T follicular helper cell (primary cell): Measurements from ENCODE around the gene DUSP10.

Experiments
- DNase-seq: peaks from one replicate; pipeline ENCODE4 v3.0.0-alpha.2; 2020; ENCODE audit warnings: low read depth

Gene DUSP10

DNA sequence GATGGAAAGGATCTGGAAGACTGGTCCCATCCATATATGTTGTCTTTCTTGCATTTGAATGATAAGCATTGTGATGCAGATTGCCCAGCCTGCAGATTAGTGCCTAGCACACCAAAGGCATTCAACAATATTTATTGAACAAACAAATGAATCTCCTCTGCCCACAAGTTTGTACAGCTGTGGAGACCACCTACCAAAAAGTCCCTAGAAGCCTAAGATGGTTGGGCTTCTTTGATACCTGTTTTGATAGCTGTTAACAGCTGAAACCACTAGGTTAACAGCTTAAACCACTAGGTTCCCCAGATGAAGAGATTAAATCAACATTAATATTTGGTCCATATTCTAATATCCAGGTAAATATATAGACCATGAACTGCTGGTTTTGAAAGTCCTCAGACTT is 9.8 kb downstream of the DUSP10 start:
- DNase-seq = no peak

DNA sequence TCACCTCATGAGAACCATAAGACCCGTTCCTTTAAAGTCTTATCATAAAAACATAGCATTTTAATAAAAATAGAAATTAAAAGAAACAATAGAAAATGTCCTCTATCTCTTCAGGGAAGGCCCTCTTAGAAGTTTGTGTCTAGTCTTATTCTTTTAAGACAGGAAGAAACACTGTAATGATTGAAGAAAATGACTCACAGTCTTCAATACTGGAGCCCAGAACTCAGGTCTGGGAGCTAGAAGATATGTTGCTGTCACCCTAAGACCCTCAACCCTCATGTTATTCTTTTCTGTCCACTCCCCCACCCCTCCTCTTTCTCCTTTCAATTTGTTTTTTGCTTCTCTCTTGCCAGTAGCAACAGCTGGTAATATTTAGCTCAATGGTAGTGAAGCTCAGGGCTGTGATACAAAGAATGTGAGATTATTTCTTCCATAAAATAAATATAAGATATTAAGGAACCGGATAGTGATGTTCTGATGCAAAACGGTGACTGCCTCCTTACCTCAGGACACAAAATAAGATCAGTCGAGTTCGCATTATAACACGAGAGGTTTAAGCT is 12.0 kb downstream of the DUSP10 start:
- no peak for DNase-seq

DNA sequence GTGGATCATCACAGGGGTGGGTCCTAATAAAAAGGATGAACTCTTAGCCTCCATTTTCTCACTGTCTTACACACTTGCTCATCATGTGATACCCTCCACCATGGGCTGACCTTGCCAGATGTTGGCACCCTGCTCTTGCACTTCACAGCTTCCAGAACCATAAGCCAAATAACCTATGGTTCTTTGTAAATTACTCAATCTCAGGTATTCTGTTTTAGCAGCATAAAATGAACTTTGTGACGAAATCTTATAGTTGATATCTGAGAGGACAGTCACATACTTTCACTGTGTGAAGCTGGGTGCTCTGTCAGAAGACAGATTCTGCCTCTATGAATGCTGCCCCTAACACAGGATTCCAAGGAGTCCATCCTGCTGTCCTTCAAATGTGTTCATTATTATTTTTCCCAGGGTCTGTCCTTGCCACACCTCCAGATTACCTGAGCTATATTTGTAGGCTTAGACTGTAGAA is 13.8 kb downstream of the DUSP10 start:
- DNase-seq = no peak

DNA sequence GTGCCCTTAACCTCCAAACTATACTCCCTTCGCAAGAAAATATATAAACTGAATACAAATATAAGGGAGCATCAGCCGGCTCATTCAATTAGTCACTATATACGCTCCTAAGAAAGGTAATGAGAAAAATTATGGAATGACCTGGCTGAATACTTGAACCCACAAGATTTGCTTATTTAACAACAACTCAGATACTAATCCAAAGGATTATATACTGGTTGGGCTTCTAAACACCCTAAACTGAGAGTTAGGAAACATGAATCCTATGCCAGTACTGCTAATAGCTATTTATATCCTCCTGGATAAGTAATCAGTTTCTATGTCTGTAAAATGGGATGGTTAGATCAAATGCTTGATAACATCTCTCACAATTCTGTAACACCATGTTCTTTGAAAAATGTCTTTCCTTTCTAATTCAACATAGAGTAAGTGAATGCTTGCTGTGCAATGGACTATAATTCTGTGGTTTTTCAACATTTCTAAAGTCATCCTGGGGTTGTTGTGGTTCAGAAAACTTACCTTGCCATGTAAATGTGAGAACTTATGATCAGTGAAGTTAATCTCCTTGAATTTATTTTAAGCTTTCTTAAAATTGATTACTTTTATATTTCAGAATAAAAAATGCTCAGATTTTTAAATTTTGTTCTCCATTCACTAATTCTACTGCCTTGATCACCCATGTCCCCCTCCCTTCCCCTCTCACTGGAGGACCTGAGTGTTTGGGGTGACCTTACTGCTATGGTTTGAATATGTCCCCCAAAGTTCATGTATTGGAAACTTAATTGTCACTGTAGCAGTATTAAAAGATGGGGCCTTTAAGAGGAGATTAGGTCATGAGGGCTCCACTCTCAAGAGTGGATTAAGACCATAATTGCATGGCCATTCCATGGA is 14.5 kb downstream of the DUSP10 start:
- DNase-seq = no peak

DNA sequence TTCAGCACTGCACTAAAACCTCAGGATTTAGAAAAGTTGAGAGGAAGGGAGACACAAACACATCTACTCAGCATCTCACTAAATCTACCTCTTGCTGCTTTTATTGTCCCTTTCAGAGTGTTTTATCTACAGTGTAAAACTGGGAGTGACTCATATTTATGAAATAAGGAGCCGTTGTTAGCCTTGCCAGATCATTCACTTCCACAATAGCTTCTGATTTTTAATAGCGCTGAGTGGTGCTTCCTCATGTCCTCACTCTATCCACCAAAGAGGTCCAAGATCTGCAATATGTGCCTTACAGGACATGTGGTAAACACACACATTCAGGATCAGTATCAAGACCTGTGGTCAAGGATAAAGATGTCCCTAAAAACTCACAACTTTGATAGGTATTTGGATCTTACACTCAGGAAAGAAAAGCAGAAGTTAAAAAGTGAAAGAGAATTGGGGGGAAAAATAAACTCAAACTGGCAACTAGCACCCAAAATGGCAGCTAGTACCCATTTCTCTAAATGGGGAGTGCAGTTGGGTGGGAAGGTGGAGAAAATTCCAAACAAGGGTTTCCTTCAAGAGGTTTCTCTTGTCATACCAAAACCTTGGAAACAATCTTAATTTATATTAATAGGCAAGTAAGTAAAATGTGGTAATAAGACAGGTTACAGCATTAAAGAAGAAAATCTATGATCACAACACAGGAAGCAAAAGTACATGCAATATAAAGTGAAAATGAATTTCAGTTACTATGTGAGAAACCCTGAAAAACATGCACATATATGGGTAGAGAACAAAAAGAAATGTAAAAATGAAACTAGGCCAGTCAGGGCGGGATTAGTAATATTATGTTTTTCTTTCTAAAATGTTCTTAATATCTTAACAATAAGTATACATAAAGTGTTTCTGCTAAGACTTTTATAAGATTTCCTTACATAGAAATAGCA is 15.9 kb downstream of the DUSP10 start:
- DNase-seq = no peak

DNA sequence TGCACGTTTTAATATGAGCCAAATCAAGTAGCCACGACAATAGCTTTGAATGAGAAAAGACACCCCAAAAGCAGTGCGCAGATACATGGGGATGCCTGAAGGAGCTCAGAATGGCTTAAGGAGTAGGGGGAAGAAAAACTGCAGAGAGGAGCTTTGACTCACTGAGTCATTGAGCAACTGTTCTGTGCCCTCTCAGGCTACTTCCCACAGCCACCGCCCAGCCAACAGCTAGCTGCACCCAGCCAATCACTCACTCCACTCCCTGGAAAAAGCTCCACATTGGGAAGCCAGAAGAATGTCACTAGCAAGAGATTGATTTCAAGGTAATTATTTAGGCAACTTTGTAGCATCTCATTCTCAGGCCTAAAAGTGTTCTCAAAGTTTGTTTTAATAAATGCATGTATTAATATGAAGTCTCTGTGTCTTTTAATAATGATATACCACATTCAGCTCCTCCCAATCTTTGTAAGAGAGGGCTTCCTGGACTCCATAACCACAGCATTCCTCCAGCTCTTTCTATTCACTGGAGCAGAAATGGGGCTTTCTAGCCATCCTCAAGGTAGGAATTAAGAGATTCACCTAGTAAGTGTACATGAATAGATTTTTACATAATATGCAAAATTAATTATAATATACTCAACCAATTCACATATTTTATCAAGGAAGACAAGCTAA is 16.8 kb downstream of the DUSP10 start:
- DNase-seq = no peak

DNA sequence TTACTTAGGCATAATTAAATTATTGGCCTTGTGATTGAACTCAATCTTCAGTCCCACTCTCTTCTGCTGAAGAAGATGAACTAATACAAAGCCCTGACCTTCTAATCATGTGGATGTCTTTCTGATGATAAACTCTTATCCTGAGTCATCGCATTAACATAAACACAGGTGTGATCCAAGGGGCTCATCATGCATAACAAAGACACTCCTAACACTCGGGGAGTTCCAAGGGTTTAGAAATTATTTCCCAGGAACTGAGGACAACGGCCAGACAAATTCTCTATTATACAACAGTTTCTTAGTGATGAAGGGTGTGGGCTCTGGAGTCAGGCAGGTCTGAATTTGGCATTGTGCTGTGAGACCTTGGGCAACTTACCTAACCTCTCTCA is 18.0 kb downstream of the DUSP10 start:
- DNase-seq = no peak

DNA sequence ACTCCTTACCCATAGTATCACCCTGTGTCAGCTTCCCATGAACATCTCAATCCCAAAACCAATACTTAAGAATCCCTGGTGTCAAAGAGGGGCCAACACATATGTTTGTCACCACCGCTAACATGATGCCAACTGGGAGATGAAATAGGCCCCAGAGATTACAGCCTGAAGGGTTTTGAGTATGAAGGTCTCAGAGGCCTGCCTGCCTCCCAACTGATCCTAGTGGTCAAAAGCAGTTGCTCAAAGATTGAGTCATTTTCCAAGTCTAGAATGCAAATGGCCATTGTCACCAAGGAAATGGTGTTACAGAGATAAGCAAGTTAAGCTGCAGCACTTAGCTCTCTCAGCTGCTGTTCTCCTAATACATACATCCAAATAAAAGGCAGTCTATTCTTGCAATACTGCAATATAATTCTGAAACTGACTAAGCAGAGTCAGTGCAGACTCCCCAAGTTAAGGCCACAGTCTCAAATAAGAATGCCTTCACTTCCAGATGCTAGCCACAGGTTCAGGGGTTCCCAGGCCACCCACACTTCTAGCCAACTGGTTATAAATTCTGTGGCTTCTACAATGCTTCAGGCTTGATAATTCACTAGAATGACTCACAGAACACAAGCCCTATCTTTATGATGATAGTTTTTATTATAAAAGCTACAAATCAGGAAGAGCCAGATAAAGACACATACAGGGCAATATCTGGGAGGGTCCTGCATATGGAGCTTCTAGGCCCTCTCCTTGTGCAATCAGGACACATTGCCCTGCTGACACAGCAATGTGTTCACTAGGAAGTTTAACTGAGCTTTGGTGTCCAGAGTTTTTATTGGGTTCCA is 18.7 kb downstream of the DUSP10 start:
- DNase-seq = no peak

DNA sequence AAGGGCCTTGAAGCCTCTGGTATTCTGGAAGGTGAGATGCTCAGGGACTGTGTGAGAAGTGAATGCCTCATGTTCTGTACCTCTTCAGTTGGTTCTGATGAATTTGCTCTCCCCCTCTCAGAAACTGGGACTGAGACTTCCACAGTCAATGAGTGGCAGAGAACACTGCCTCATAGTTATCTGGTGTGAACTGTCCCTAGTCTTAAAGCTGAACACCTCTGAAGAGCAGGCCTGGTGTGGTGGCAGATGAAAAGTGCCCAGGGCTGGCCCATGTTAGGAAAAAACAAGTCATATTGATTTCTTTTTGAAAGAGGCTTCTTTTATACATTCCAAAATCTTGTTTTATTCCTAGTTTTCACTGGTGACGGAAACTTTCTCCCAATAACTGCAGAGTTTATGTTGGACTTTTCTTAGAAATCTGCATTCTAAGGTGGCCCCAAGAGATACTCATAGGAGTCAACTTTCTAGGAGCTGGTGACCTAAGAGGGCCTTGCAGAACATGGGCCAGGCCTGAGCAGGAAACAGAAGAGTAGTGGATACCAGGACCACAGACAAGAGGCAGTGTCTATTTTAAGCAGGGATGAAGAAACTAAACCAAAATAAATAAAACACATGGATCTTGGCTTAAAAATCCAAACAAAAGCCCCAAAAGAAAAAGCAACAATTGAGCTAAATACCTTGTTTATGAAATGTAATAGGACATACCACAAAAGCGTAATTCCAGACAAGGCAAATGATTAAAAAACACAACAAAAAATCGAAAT is 19.5 kb downstream of the DUSP10 start:
- no peak for DNase-seq

DNA sequence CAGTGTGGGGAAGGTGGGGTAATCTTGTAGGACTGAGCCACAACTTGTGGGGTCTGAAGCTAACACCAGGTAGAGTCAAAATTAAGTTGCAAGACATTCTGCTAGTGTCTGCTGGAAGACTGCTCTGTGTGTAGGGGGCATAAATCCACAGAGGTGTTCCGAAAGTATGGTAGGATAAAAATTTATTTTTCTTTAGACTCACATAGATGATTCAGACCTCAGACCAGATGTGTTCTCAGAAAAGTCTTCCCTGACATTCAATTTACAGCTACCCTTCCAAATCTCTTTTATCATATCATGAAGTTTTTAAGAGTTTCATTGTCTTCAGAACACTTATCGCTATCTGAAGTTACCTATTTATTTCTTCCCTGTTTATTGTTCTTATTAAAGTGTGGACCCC is 21.3 kb downstream of the DUSP10 start:
- no peak for DNase-seq

DNA sequence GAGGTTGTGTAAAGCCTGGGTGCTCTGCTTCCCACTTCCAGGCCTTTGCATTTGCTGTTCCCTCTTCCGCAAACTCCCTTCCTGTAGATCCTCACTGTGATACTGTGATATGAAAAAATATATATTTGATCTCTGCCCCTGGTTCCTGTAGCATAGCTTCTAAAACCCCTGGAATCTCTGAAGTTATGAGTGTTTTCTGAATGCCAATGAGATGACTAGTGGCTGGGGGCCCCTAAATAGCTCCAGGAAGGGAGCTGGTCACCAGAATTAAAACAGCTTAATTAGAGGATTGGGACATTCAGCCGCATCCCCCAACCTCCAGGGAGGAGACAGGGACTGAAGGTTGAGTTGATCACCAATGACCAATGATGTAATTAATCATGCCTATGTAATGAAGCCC is 21.9 kb downstream of the DUSP10 start:
- no peak for DNase-seq

DNA sequence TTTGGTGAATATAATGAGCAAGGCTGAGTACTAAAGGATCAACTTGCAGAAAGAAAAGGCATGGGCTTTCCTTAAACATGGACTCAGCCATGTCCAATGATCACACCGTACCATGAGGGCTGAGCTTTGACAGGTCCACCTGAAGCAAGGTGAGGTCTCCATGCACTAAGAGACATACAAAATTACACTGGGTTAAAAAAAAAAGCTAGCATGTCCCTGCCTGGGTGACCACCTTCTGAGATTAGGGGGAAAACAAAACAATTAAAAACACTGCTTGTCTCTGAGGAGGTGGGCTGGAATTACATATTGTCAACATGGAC is 22.7 kb downstream of the DUSP10 start:
- no peak for DNase-seq

DNA sequence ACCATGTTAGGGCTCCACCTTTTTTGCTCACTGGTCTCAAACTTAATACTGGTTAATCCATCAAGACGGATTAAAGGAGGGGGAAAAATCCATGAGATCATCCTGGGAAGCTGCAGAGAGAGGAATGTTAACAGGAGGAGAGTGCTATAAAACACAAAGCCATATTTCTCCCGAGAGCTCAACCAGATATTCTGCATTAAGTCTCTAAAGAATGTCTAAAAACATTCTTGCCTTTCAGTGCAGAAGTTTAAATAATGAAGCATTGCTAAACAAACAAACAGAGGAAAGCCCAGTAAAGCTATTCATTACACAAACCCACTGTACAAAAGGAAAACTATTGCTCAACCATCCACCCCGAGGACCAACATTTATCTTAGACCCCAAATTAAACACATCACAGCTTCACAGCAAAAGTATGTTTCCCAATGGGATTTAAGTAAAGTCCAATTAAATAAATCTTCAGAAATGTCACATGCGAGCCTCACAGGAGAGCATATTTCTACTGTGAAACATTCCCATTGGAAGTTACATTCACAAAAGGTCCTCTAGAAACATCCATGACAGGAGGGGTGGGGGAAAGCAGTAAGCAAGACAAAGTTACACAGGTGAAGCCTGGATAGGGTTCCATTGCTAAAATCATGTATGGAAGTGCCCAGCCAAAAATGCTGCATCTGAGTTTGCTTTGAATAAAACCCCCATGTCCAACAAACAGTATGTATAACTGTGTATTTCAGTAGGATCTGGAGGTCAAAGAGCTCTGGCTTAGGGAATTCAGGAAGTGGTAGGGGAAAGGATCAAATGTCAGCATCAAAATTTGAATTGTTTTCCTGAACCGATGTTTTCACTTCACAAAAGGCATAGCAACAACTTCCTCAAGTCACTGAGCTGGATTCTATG is 23.3 kb downstream of the DUSP10 start:
- DNase-seq = no peak

DNA sequence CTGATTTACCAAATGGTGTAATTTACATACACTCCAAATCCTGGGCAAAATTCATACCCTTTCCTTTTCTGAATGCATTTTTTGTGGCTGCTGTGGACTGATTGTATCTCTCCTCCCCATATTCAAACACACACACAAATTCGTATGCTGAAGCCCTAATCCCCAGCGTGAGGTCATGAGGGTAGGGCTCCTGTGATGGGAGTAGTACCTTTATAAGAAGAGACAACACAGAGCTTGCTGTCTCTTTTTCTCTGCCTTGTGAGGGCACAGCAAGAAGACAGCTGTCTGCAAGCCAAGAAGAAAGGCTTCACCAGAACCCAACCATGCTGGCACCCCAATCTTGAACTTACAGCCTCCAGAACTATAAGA is 24.4 kb downstream of the DUSP10 start:
- DNase-seq = no peak

DNA sequence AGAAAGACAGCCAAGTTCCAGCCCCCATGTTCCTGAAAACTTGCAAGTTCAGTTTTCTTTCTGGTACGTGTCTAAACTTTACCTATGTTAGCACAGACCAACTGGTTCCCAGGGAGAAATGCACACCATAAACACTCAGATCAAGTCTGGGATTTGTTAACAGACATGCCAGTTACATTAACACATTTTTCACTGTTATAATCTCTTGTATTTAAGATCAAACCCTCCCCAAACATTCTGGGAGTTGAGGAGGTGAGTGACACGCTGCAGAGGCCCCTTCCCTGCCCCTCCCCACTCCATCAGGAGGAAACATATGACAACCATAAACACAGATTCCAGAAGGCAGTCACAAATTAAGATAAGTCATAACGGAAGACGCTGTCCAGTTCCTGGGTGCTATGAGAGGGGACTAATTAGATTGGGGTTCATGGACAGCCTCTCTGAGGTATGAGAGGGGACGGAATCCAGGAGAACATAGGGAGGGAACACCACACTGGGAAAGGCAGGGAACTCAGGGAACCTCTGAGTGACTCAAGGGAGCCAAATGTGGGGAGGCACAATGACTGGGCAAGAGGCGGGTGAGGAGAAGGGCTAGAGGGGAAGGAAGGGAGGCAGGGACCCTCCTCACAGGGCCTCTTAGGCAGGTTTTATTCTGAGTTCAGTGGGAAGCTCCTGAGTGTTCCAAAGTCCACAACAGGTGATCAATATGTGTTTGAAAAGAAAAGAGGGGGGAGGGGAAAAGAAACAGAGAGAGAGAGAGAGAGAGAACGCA is 25.0 kb downstream of the DUSP10 start:
- no peak for DNase-seq

DNA sequence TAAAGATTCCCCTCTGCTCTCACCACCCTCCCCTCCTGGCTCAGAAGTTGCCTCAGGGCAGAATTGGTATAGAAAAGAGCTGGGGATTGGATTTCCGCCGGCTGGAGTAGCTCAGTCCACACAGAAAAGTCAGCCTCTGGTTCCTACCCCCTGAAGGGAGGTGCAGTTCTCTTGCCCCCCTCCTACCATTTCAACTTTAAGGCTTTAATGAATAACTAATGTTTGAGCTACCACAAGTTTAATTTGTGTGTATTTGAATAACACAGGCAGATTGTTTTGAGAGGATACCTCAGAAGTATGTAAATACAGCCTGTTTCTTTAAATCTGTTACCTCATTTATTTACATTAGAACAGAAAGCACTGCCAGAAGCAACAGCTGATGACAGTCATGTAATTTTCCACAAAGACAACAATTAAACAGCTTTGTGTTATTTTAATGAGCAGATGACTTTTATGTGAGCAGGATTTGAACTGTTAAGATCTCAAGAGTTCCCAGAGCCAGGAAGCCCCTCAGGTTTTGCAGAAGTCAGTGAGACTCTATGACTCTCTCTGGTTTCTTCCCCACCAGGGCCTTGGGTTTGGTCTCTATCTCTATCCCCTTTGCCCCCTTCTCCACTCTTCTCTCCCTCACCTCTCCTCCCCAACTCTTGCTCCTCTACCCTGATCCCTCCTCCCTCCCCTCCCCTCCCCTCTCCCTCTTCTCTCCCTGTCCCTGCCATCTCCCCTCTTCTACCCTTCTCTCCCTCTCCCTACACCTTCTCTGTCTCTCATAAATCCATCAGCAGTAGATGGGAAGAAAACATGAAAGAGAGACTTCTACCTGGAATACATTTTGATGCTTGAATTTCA is 26.3 kb downstream of the DUSP10 start:
- DNase-seq = no peak

DNA sequence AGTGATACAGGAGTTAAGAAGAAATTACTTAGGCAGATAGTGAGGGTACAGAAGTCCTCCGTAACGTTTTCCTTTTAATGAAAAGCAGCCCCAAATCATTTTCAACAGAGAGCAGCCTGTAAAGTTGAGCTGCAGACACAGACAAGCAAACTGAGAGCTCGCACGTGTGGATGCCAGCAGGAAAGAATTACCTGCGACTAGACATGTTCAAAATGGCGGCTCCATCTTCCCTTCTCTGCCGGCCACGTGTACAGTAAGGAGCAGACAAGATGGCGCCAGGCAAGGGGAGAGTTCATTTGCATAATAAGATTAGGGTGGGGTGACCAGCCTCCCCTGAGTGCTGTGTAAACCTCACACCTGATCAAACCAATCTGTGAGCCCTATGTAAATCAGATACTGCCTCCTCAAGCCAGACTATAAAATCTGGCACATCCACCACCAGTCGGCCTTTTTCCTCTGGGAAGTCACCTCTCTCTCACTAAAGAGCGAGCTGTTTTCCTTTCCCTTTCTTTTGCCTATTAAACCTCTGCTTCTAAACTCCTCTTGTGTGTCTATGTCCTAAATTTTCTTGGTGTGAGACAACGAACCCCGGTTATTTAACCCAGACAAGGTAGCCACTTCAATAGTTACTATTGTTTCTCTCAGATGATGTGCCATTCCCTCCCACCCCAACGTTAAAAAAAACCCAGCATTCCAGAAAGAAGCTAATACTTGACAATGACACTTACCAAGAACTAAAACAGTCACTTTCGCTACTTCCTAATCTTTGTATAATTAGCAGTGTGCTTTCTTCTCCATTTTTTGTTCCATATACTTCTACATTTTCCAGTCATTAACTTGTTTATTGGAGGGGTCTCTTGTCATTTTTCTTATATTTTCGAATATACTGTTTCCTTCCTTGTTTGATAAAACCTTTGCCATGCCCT is 27.4 kb downstream of the DUSP10 start:
- DNase-seq = no peak
